NCI-H2029 treated with DMSO at 0.1 percent for 48 hours (cell line): ENCODE data around the gene PDCD1LG2.
"Not testable (repeated sequence)": the region's sequence is repeated elsewhere in the genome, so short reads cannot be mapped to it uniquely, and the experiment has no call there.

ENCODE experiments used
- DNase-seq: peaks from one replicate; lab custom pipeline; 2025; lab: John Stamatoyannopoulos, UW

Gene PDCD1LG2

GRCh38 chr9:5566054-5566618, 55.8 kb downstream of the PDCD1LG2 start:
- DNase-seq, result no peak

DNA sequence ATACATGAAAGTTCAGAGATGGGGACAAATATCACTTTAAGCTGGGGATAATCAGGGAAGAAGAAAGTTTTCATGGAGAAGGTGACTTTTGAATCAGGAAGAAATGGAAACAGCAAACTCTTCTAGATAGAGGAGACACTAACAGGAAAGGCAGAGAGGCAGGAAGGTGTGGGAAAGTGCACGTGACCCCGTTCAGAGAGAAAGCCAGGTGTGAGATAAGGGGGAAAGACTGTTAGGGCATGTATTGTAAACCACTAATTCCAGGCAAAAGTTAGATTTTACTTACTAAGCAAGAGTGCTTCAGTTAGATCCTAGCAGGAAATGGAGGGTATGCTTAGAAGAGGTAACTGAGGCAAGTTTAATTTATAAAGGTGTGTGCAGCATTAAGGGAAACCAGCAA, 58.5 kb downstream of the PDCD1LG2 start:
- no peak for DNase-seq

DNA sequence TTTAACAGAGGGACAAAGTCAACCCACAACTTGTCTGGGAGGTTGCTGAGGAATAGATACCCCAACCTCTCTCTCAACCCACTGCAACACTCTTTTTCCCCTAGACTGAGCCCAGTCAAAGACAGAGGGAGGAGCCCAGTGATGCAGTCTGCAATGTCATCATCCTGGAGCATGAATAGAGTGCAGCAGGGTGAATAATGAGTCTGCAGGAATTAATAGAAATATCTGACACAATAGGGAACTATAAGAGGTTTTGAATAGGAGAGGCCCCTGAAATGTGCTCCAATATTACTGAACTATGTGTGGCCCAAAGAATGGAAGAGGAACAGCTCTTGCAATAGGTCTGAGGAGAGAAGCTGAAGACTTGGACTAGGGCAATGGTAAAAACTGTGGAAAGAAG, 59.1 kb downstream of the PDCD1LG2 start:
- no peak for DNase-seq

GRCh38 chr9:5569891-5570290, 59.6 kb downstream of the PDCD1LG2 start:
- no peak for DNase-seq

DNA sequence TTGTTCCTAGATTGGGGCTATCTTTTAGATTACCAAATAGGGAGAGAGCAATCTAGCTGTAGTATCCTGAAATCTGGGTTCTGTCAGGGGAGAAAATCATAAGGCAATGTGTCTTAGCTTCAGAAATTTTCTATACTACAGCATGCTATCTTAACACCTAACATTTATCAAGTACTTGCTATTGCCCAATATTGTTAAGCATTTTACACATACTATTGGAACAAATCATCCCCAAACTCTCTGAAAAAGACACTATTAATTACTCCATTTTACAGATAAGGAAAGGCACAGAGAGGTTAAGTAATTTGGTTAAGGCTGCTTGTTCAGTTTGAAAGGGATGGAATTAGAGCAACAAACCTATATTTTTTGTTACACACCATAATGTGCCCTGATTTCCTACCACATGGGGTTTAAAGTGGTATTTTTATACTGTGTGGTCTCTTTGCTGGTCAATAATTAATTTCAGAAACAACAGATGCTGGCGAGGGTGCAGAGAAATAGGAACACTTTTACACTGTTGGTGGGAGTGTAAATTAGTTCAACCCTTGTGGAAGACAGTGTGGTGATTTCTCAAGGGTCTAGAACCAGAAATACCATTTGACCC, 61.4 kb downstream of the PDCD1LG2 start:
- DNase-seq, result no peak

- DNase-seq, result no peak
Measured at GRCh38 chr9:5574097-5574496, 63.8 kb downstream of the PDCD1LG2 start.

DNA sequence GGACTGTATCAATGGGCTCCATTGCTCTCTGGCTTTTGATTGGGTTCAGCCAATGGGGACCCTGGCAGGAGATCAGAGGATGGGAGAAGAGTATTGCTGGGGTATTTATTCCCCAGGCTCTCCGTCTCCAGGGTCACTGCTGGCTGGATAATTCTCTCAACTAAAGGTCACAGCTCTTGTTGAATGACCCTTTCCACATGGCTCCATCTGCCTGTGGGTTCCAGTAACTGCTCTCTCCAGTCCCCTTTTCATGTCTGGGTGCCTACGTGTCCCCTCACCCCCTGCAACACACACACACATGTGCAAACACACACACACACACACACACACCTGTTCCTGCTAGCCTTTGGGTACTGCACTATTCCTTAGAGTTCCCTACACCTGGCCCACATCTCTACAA, 64.7 kb downstream of the PDCD1LG2 start:
- no peak for DNase-seq

GRCh38 chr9:5577225-5577624, 66.9 kb downstream of the PDCD1LG2 start:
- DNase-seq, result no peak

GRCh38 chr9:5578018-5578697, 67.8 kb downstream of the PDCD1LG2 start:
- DNase-seq, result no peak

DNA sequence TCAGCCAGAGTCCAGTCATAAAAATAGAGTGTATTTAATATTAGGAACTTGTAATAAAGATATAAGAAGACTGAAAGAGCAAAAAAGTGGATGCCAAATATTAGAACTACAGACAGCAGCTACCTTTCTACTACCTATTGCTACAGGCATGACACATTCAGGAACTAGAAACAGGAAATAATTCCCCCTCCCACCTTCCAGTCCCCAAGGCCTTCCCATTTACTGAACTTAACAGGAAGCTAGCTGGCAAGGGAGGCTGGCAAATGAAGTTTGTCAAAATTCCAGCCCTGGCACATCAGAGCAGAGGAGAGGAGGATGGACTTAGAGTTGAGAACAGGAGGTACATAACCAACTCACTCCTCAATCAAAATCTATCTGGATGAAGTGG, 68.4 kb downstream of the PDCD1LG2 start:
- DNase-seq, result no peak

GRCh38 chr9:5579881-5580280, 69.5 kb downstream of the PDCD1LG2 start:
- DNase-seq, result no peak

DNA sequence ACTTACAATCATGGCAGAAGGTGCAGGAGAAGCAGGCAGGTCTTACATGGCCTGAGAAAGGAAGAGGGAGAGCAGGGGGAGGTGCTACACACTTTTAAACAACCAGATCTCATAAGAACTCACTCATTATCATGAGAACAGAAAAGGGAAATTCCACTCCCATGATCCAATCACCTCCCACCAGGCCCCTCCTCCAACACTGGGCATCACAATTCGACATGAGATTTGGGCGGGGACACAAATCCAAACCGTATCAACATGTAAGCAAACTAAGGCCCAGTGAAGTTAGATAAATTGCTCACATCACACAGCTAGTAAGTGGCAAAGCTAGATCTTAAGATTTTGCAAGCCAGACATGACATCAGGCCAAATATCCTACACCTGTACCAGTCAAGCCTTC, 70.3 kb downstream of the PDCD1LG2 start:
- no peak for DNase-seq

GRCh38 chr9:5581706-5582105, 71.4 kb downstream of the PDCD1LG2 start:
- not testable (repeated sequence) for DNase-seq

DNA sequence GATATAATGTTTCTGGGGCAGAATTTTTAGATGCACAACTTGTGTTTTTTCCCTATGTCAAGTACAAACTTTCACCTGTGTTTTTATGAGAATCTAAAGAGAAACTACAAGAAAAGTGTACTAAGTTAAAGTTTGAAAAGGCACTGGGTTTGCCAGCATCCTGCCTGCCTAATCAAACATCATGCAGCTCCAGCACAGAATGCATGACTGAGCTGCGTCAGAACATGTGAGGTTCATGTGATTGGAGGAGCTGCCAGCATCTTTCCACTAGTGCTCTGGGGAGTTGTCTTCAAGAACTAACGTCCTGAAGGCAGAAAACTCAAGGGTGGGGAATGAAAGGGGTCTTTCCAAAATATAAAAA, 72.5 kb downstream of the PDCD1LG2 start:
- DNase-seq, result no peak

GRCh38 chr9:5586391-5586802, 76.1 kb downstream of the PDCD1LG2 start:
- no peak for DNase-seq

DNA sequence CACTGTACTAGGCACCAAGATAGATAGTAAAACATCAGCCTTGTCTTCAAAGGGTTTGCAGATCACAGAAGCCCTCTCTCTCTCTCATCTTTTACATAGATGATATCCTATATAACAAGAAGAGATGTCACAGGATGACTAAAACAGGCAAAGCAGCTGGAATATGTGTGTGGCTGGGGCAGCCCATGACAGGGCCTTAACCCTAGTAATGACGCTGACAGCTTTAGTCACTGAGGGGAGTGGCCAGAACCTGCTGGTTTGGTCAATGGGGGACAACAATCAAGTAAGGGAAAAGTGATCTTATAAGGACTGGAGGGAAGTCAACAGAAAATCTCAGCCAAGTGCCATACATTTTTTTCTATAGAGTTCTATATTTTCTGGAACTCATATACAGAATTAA, 76.7 kb downstream of the PDCD1LG2 start:
- DNase-seq, result no peak

GRCh38 chr9:5592231-5592630, 81.9 kb downstream of the PDCD1LG2 start:
- no peak for DNase-seq

DNA sequence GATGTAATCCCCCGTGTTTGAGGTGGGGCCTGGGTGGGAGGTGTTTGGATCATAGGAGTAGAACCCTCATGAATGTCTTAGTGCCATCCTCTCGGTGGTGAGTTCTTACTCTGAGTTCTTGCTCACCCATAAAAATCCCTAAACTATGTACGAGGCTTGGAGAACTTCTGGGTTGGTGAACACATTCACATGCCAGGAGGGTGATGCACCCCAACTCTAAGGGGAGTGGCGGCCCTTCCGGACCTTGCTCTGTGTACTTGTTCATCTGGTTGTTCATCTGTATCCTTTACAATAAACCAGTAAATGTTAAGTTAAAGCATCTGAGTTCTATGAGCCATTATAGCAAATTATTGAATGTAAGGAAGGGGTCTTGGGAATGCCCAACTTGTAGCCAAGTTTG, 82.6 kb downstream of the PDCD1LG2 start:
- DNase-seq, result no peak

DNA sequence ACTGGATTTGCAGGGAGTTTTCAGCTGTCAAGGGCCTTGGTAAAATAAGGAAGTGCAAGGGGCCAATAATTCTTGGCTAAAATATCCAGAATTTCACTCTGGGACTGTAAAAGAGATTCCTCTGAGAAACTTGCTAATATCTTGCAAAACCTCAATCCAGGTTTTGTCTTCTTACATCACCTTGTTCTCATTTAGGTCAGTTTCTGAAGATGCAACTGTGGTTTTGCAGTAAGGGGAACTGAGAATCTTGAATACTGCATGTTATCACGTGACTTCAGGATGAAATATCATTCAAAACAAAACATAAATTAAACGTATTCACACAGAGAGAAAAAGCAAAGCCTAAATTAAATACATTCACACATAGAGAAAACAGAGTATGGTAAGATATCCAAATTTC, 83.6 kb downstream of the PDCD1LG2 start:
- DNase-seq, result no peak

- DNase-seq, result no peak
Measured at GRCh38 chr9:5596173-5596572, 85.8 kb downstream of the PDCD1LG2 start.

GRCh38 chr9:5608298-5609225, 98.2 kb downstream of the PDCD1LG2 start:
- no peak for DNase-seq

DNA sequence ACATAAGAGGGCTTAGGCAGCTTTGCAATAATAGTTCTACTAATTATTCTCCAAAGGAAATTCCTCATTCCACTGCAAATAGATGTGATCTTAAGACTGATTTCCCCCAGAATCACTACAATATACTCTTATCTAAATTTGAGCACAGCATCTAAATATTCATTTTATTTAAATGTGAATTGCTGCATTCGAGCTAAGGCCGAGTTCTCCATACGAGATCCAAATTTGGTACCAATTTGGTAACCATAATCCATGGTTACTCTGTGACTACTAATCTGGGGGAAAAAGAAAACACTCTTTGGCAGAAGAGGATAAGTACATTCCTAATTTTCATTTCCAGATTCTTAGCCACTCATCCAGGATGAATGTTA, 98.9 kb downstream of the PDCD1LG2 start:
- no peak for DNase-seq

GRCh38 chr9:5610491-5610890, 100.2 kb downstream of the PDCD1LG2 start:
- DNase-seq, result no peak
